PC-3 (cell line): ENCODE results near the gene CCDC159.

Source experiments
- CTCF ChIP-seq: fragments of 300-600 bp; sonication (generic); conservative IDR thresholded peaks from 2 replicates; pipeline ENCODE4 v1.5.1; 2017; ENCODE audit warnings: antibody characterized with exemption, low read depth, mild to moderate bottlenecking, low read length
- EZH2 ChIP-seq: fragments of 300-600 bp; sonication (generic); IDR thresholded peaks from one replicate; pipeline ENCODE4 v1.6.1; 2017; ENCODE audit warnings: antibody characterized with exemption, mild to moderate bottlenecking, low read length; ENCODE audit not compliant: unreplicated experiment

DNA sequence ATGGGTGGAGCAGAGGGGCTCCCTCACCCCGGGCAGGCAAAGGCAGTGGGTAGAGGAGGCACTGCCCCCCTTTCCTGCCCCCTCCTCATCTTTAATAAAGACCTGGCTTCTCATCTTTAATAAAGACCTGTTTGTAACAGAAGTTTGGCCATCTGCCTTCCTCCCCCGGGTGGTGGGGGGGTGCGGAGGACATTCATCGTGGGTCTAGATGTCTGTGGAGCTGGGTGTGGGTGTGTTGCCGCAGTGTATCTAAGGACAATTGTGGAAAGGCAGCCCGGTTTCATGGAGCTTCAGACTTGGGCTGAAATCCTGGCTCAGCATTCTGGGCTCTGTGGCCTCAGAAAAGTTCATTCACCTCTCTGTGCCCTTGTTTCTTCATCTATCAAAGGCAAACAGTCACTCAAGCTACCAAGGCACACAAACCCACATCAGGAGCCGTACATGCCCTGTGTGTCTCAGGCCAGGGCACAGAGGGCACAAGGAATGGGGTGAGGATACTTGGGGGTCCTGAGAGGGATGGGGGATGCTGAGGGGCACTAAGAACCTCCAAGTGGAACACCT lies 19.3 kb downstream of the CCDC159 start:
- TF ChIP-seq CTCF (no peak), EZH2 (no peak)
